H4 (cell line): Measurements from ENCODE around the gene NR2E3. TPM values are rescaled to one million over a fixed set of nuclear protein-coding genes. Genes with fewer than 3 reads are reported as not detected.

Source experiments
- DNase-seq: peaks from one replicate; pipeline ENCODE4 v3.0.0-alpha.2; 2015; ENCODE audit warnings: low spot score
- total RNA-seq: library from RNA; depleted of rRNA; stranded (reverse); fragments of >200 nt; shearing (Covaris generic); gene quantifications from 2 replicates; pipeline ENCODE4 v1.2.3, GENCODE V29; 2014; rRNA removed

Gene NR2E3
- not detected in 2 replicates for total RNA-seq

- no peak for DNase-seq
These were observed at the start of gene NR2E3 for GRCh38 chr15:71810256-71811035. TSS of gene NR2E3 (plus strand) at chr15:71810554. CDS start at chr15:71810744, 190 bp downstream.

- DNase-seq, result no peak
These were observed 49.5 kb upstream of the NR2E3 start for GRCh38 chr15:71760852-71761251.

- peak; percentile 49 for DNase-seq
These were observed 48.7 kb upstream of the NR2E3 start for GRCh38 chr15:71761649-71762048.

- DNase-seq, result no peak
These were observed 42.2 kb upstream of the NR2E3 start for GRCh38 chr15:71768184-71768583.

GRCh38 chr15:71773206-71773859 is 37.0 kb upstream of the NR2E3 start:
- DNase-seq, result no peak

- DNase-seq, result no peak
These were observed 34.5 kb upstream of the NR2E3 start for GRCh38 chr15:71775856-71776255.

- no peak for DNase-seq
These were observed 34.0 kb upstream of the NR2E3 start for GRCh38 chr15:71776304-71776703.

GRCh38 chr15:71777216-71777943 is 33.0 kb upstream of the NR2E3 start:
- no peak for DNase-seq

GRCh38 chr15:71779073-71779797 is 31.1 kb upstream of the NR2E3 start:
- DNase-seq, result no peak

- peak; percentile 54 for DNase-seq
These were observed 30.0 kb upstream of the NR2E3 start for GRCh38 chr15:71780115-71780976.

GRCh38 chr15:71781179-71781964 is 29.0 kb upstream of the NR2E3 start:
- no peak for DNase-seq

- no peak for DNase-seq
These were observed 28.4 kb upstream of the NR2E3 start for GRCh38 chr15:71781965-71782265.

- DNase-seq, result no peak
These were observed 27.8 kb upstream of the NR2E3 start for GRCh38 chr15:71782422-71783165.

- DNase-seq, result no peak
These were observed 25.6 kb upstream of the NR2E3 start for GRCh38 chr15:71784719-71785118.

GRCh38 chr15:71785996-71786395 is 24.4 kb upstream of the NR2E3 start:
- no peak for DNase-seq

- no peak for DNase-seq
These were observed 23.7 kb upstream of the NR2E3 start for GRCh38 chr15:71786673-71787072.

GRCh38 chr15:71788646-71789579 is 21.4 kb upstream of the NR2E3 start:
- DNase-seq, result no peak

GRCh38 chr15:71789616-71790015 is 20.7 kb upstream of the NR2E3 start:
- DNase-seq, result no peak
